ENCODE measurements around the gene KAZN.

DNA sequence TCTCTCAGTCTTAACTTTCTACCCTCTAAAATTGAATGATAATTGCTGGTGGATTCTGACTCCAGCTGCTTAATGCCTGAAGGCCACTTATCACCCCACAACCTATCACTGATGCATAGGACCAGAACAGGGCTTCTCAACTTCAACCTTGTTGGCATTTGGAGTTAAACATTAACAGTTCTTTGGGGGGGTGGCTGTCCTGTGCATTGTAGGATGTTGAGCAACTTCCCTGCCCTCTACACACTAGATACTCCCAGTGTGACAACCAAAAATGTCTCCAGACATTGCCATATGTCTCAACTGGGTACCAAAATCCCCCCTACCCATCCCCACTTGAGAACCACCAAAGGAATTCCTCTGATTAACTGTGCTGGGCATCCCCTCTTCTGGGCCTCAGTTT lies 279.6 kb downstream of the KAZN start:
- TF ChIP-seq, protein P1, sequence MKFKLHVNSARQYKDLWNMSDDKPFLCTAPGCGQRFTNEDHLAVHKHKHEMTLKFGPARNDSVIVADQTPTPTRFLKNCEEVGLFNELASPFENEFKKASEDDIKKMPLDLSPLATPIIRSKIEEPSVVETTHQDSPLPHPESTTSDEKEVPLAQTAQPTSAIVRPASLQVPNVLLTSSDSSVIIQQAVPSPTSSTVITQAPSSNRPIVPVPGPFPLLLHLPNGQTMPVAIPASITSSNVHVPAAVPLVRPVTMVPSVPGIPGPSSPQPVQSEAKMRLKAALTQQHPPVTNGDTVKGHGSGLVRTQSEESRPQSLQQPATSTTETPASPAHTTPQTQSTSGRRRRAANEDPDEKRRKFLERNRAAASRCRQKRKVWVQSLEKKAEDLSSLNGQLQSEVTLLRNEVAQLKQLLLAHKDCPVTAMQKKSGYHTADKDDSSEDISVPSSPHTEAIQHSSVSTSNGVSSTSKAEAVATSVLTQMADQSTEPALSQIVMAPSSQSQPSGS (tag by site-specific recombination; IDR thresholded peaks at IDR 0.05; ENCODE audit: low read depth): no peak
- no peak for TF ChIP-seq KLF16 (tag by site-specific recombination; IDR thresholded peaks at IDR 0.05)
- TF ChIP-seq ZBTB21 (tag by site-specific recombination; IDR thresholded peaks at IDR 0.05): no peak
- TF ChIP-seq, protein P2, sequence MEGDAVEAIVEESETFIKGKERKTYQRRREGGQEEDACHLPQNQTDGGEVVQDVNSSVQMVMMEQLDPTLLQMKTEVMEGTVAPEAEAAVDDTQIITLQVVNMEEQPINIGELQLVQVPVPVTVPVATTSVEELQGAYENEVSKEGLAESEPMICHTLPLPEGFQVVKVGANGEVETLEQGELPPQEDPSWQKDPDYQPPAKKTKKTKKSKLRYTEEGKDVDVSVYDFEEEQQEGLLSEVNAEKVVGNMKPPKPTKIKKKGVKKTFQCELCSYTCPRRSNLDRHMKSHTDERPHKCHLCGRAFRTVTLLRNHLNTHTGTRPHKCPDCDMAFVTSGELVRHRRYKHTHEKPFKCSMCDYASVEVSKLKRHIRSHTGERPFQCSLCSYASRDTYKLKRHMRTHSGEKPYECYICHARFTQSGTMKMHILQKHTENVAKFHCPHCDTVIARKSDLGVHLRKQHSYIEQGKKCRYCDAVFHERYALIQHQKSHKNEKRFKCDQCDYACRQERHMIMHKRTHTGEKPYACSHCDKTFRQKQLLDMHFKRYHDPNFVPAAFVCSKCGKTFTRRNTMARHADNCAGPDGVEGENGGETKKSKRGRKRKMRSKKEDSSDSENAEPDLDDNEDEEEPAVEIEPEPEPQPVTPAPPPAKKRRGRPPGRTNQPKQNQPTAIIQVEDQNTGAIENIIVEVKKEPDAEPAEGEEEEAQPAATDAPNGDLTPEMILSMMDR (tag by site-specific recombination; IDR thresholded peaks at IDR 0.05): no peak
- no peak for TF ChIP-seq ZNF777 (tag by site-specific recombination; IDR thresholded peaks at IDR 0.05; ENCODE audit: borderline replicate concordance)
- no peak for TF ChIP-seq MZF1 (tag by site-specific recombination; IDR thresholded peaks at IDR 0.05; ENCODE audit: borderline replicate concordance)
- TF ChIP-seq SP2 (tag by site-specific recombination; IDR thresholded peaks at IDR 0.05): no peak
- TF ChIP-seq ZNF549 (tag by site-specific recombination; IDR thresholded peaks at IDR 0.05): no peak
- no peak for TF ChIP-seq ZNF23 (tag by site-specific recombination; IDR thresholded peaks at IDR 0.05; ENCODE audit: borderline replicate concordance)
- TF ChIP-seq, protein P3, sequence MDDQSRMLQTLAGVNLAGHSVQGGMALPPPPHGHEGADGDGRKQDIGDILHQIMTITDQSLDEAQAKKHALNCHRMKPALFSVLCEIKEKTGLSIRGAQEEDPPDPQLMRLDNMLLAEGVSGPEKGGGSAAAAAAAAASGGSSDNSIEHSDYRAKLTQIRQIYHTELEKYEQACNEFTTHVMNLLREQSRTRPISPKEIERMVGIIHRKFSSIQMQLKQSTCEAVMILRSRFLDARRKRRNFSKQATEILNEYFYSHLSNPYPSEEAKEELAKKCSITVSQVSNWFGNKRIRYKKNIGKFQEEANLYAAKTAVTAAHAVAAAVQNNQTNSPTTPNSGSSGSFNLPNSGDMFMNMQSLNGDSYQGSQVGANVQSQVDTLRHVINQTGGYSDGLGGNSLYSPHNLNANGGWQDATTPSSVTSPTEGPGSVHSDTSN (CRISPR knock-in tag; IDR thresholded peaks at IDR 0.05): no peak
- no peak for TF ChIP-seq MEIS1 (CRISPR knock-in tag; IDR thresholded peaks at IDR 0.05; ENCODE audit: borderline replicate concordance)
- no peak for TF ChIP-seq ZNF138 (tag by site-specific recombination; IDR thresholded peaks at IDR 0.05; ENCODE audit: borderline replicate concordance)

Data from HEK293 (cell line).